H9 (cell line): Measurements from ENCODE around the gene PPP1CA. TPM values are rescaled to one million over a fixed set of nuclear protein-coding genes. Genes with fewer than 3 reads are reported as not detected.

Experiments used
- DNase-seq: peaks from one replicate; pipeline ENCODE4 v3.0.0-alpha.2; 2017
- H2AFZ ChIP-seq: one replicate; pipeline ENCODE4 v1.6.1; 2013; ENCODE audit warnings: mild to moderate bottlenecking, low read length, control low read depth, moderate library complexity
- H2AK5ac ChIP-seq: 2 replicates; pipeline ENCODE4 v1.6.1; 2013; ENCODE audit warnings: low read length, control low read depth, mixed read lengths; ENCODE audit not compliant: insufficient read length
- H2BK120ac ChIP-seq: one replicate; pipeline ENCODE4 v1.6.1; 2013; ENCODE audit warnings: low read depth, mild to moderate bottlenecking, low read length, control low read depth, inconsistent platforms; ENCODE audit not compliant: poor library complexity, severe bottlenecking
- H2BK12ac ChIP-seq: 2 replicates; pipeline ENCODE4 v1.6.1; 2013; ENCODE audit warnings: low read length, control low read depth, mixed read lengths, low read depth; ENCODE audit not compliant: insufficient read length
- H2BK15ac ChIP-seq: 2 replicates; pipeline ENCODE4 v1.6.1; 2013; ENCODE audit warnings: low read depth, low read length, control low read depth
- H2BK20ac ChIP-seq: one replicate; pipeline ENCODE4 v1.6.1; 2013; ENCODE audit warnings: low read depth, mild to moderate bottlenecking, low read length, control low read depth, inconsistent platforms; ENCODE audit not compliant: poor library complexity, severe bottlenecking
- H2BK5ac ChIP-seq: 2 replicates; pipeline ENCODE4 v1.6.1; 2013; ENCODE audit warnings: low read length, control low read depth, mixed read lengths; ENCODE audit not compliant: insufficient read length
- H3K14ac ChIP-seq: 2 replicates; pipeline ENCODE4 v1.6.1; 2013; ENCODE audit warnings: low read length, control low read depth; ENCODE audit not compliant: insufficient read depth
- H3K18ac ChIP-seq: 2 replicates; pipeline ENCODE4 v1.6.1; 2013; ENCODE audit warnings: low read depth, mild to moderate bottlenecking, mixed read lengths, low read length, control low read depth; ENCODE audit not compliant: insufficient read length
- H3K23ac ChIP-seq: 2 replicates; pipeline ENCODE4 v1.6.1; 2013; ENCODE audit warnings: low read length, control low read depth, mixed read lengths, low read depth; ENCODE audit not compliant: insufficient read length
- H3K23me2 ChIP-seq: 2 replicates; pipeline ENCODE4 v1.6.1; 2013; ENCODE audit warnings: low read depth, mild to moderate bottlenecking, mixed read lengths, low read length, control low read depth; ENCODE audit not compliant: insufficient read length, poor library complexity, severe bottlenecking
- H3K27ac ChIP-seq: 2 replicates; pipeline ENCODE4 v1.5.1; 2013; ENCODE audit warnings: low read length, control low read depth, mixed read lengths, low read depth; ENCODE audit not compliant: insufficient read length
- H3K27me3 ChIP-seq: 2 replicates; pipeline ENCODE4 v1.6.1; 2013; ENCODE audit warnings: low read length, control low read depth, inconsistent platforms; ENCODE audit not compliant: insufficient read depth
- H3K4ac ChIP-seq: 2 replicates; pipeline ENCODE4 v1.6.1; 2013; ENCODE audit warnings: low read depth, mild to moderate bottlenecking, control low read depth, inconsistent platforms, low read length, moderate library complexity
- H3K4me1 ChIP-seq: 2 replicates; pipeline ENCODE4 v1.6.1; 2013; ENCODE audit warnings: low read length, control low read depth, inconsistent platforms; ENCODE audit not compliant: insufficient read depth
- H3K4me2 ChIP-seq: 2 replicates; pipeline ENCODE4 v1.6.1; 2013; ENCODE audit warnings: low read length, control low read depth, mixed read lengths; ENCODE audit not compliant: insufficient read length, insufficient read depth
- H3K56ac ChIP-seq: 2 replicates; pipeline ENCODE4 v1.6.1; 2013; ENCODE audit warnings: low read depth, mild to moderate bottlenecking, mixed read lengths, low read length, control low read depth; ENCODE audit not compliant: insufficient read length
- H3K79me1 ChIP-seq: 2 replicates; pipeline ENCODE4 v1.6.1; 2013; ENCODE audit warnings: low read depth, mild to moderate bottlenecking, moderate library complexity, low read length, control low read depth, inconsistent platforms; ENCODE audit not compliant: insufficient read depth, poor library complexity, severe bottlenecking
- H3K79me2 ChIP-seq: 2 replicates; pipeline ENCODE4 v1.6.1; 2013; ENCODE audit warnings: low read length, control low read depth, inconsistent platforms; ENCODE audit not compliant: insufficient read depth
- H3K9ac ChIP-seq: 2 replicates; pipeline ENCODE4 v1.6.1; 2013; ENCODE audit warnings: low read length, control low read depth, mixed read lengths; ENCODE audit not compliant: insufficient read length; ENCODE audit errors: extremely low read depth
- H3K9me3 ChIP-seq: one replicate; pipeline ENCODE4 v1.6.1; 2013; ENCODE audit warnings: low read depth, low read length, inconsistent platforms; ENCODE audit not compliant: control insufficient read depth
- H3T11ph ChIP-seq: one replicate; pipeline ENCODE4 v1.6.1; 2013; ENCODE audit warnings: mild to moderate bottlenecking, low read length, control low read depth, inconsistent platforms
- H4K20me1 ChIP-seq: one replicate; pipeline ENCODE4 v1.6.1; 2013; ENCODE audit not compliant: control insufficient read depth, insufficient read length, insufficient read depth
- H4K5ac ChIP-seq: 2 replicates; pipeline ENCODE4 v1.6.1; 2013; ENCODE audit warnings: low read depth, mild to moderate bottlenecking, mixed read lengths, low read length, control low read depth; ENCODE audit not compliant: insufficient read length
- H4K8ac ChIP-seq: replicated peaks from 2 replicates; pipeline ENCODE4 v1.6.1; 2013; ENCODE audit warnings: low read length, control low read depth, mixed read lengths, low read depth; ENCODE audit not compliant: insufficient read length
- H4K91ac ChIP-seq: 2 replicates; pipeline ENCODE4 v1.6.1; 2013; ENCODE audit warnings: low read depth, mild to moderate bottlenecking, moderate library complexity, mixed read lengths, low read length, control low read depth; ENCODE audit not compliant: insufficient read length
- H3K27ac Mint-ChIP-seq, 3 experiments: 2 replicates in 2 of 3; 3 replicates in 1 of 3; pipeline ENCODE4 v1.8.0; 2020 to 2021; ENCODE audit warnings: mixed read lengths in 3 of 3, mild to moderate bottlenecking in 1 of 3, moderate library complexity in 1 of 3
- H3K27me3 Mint-ChIP-seq: 2 replicates; pipeline ENCODE4 v1.8.0; 2021; ENCODE audit warnings: low read depth, mild to moderate bottlenecking, moderate library complexity, mixed read lengths
- H3K36me3 Mint-ChIP-seq, 3 experiments: 2 replicates in 2 of 3; 3 replicates in 1 of 3; pipeline ENCODE4 v1.8.0; 2020 to 2021; ENCODE audit warnings: low read depth in 3 of 3, mixed read lengths in 3 of 3; ENCODE audit not compliant: insufficient read depth in 1 of 3
- H3K4me1 Mint-ChIP-seq, 2 experiments: 2 replicates each; pipeline ENCODE4 v1.8.0; 2020; ENCODE audit warnings: mixed read lengths in 2 of 2
- H3K4me3 Mint-ChIP-seq, 2 experiments: 2 replicates in 1 of 2; 3 replicates in 1 of 2; pipeline ENCODE4 v1.8.0; 2020 to 2021; ENCODE audit warnings: mild to moderate bottlenecking in 2 of 2, mixed read lengths in 2 of 2, moderate library complexity in 1 of 2
- H3K9me3 Mint-ChIP-seq, 2 experiments: 2 replicates in 1 of 2; 3 replicates in 1 of 2; pipeline ENCODE4 v1.8.0; 2020; ENCODE audit warnings: mild to moderate bottlenecking in 2 of 2, mixed read lengths in 2 of 2, moderate library complexity in 1 of 2
- CTCF ChIP-seq: fragments of 200-600 bp; sonication (generic); conservative IDR thresholded peaks from 3 replicates; pipeline ENCODE4 v1.8.0; 2021; ENCODE audit warnings: antibody characterized with exemption, mild to moderate bottlenecking
- WGBS: extraction: QIAGEN DNeasy Blood & Tissue Kit; methylation state at CpG from one replicate; pipeline ENCODE4 v1.1.7; 2013; ENCODE audit warnings: missing lambda C conversion rate, low lambda C conversion rate, mixed read lengths; ENCODE audit not compliant: insufficient read length; ENCODE audit errors: extremely low coverage; 5-methylcytosine and 5-hydroxymethylcytosine counted together
- total RNA-seq: library from RNA; stranded (reverse); gene quantifications from 2 replicates; pipeline ENCODE4 v1.2.1, GENCODE V29; 2021

Gene PPP1CA
- total RNA-seq, 1 experiment from 2014 or later: 205 TPM

GRCh38 chr11:67441098-67441563 lies 39.5 kb upstream of the PPP1CA start:
- Histone ChIP-seq H3K56ac (no peak overlapping the region), H3K9ac (no peak overlapping the region), H2AFZ (no peak overlapping the region), H2BK15ac (no peak overlapping the region), H4K91ac (no peak overlapping the region), H2BK12ac (no peak overlapping the region), H3K4me1 (no peaks in the 10 kb centered on the region; the same call in 1 of the 2 replicates), H3K79me1 (no peaks in the 10 kb centered on the region), H3K23me2 (peaks cover 4% of the 10 kb centered on the region), H4K8ac (no peak overlapping the region), H4K20me1 (no peaks in the 10 kb centered on the region), H3K27ac (no peak overlapping the region), H3K79me2 (no peaks in the 10 kb centered on the region), H3K27me3 (no peaks in the 10 kb centered on the region), H2BK20ac (no peak overlapping the region), H4K5ac (no peak overlapping the region), H2AK5ac (no peak overlapping the region), H2BK5ac (no peak overlapping the region), H3K4ac (no peak overlapping the region), H3K14ac (no peak overlapping the region), H2BK120ac (no peak overlapping the region), H3K23ac (no peak overlapping the region), H3K18ac (no peak overlapping the region), H3T11ph (no peak overlapping the region), H3K4me2 (no peak overlapping the region), H3K9me3 (no peaks in the 10 kb centered on the region)
- H3K4me1 Mint-ChIP-seq: peaks cover 4 to 16% of the 10 kb centered on the region in 2 experiments
- WGBS: no CpG with 5 or more reads among the region's 21 CpGs
- no peak for TF ChIP-seq CTCF
- DNase-seq: no peak
- no peaks in the 10 kb centered on the region for H3K9me3 Mint-ChIP-seq
- peaks cover 3% of the 10 kb centered on the region; the same call in 1 of the 2 replicates for H3K27me3 Mint-ChIP-seq
- H3K36me3 Mint-ChIP-seq: peaks cover 10 to 34% (median 28%) of the 10 kb centered on the region in 3 experiments; a peak in 5 of 7 replicates
- H3K27ac Mint-ChIP-seq: no peak overlapping the region
- no peak overlapping the region for H3K4me3 Mint-ChIP-seq
